ENCODE results near the gene MASP1.
A peak's percentile ranks its signal among the peaks of the same experiment; 100 is the strongest.
"Not testable (repeated sequence)": the region's sequence is repeated elsewhere in the genome, so short reads cannot be mapped to it uniquely, and the experiment has no call there.

Gene MASP1

DNA sequence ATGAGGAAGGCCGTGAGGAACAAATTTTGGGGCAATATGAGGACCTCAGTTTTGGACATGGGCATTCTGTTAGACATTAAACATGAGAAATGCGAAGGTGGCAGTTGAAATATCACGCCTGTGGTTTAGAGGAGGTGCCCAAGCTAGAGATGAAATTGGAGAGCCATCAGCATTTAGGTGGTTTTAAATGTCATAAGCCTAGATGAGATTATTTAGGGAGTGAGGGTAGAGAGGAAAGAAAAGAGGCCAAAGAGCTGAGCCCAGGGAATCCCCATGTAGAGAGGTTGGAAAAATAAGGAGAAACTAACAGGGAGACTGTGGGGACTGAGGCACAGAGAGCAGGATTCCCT lies 79.4 kb downstream of the MASP1 start:
- Histone ChIP-seq H3K4me1 (ENCODE audit: insufficient read depth, low read length) (peaks cover 49% of the 10 kb centered on the region), H3K9ac (ENCODE audit: low read length) (no peak overlapping the region), H3K9me3 (ENCODE audit: low read length) (no peaks in the 10 kb centered on the region), H3K27me3 (ENCODE audit: control insufficient read depth in 1 of 2, insufficient read depth in 2 of 2, low read length in 2 of 2) (no peaks in the 10 kb centered on the region), H3K36me3 (ENCODE audit: insufficient read depth, low read length) (no peaks in the 10 kb centered on the region), H3K27ac (ENCODE audit: low read depth, low read length) (peak overlapping the region; percentile 16), H3K4me3 (ENCODE audit: low read depth in 1 of 2, low read length in 2 of 2) (no peak overlapping the region)

DNA sequence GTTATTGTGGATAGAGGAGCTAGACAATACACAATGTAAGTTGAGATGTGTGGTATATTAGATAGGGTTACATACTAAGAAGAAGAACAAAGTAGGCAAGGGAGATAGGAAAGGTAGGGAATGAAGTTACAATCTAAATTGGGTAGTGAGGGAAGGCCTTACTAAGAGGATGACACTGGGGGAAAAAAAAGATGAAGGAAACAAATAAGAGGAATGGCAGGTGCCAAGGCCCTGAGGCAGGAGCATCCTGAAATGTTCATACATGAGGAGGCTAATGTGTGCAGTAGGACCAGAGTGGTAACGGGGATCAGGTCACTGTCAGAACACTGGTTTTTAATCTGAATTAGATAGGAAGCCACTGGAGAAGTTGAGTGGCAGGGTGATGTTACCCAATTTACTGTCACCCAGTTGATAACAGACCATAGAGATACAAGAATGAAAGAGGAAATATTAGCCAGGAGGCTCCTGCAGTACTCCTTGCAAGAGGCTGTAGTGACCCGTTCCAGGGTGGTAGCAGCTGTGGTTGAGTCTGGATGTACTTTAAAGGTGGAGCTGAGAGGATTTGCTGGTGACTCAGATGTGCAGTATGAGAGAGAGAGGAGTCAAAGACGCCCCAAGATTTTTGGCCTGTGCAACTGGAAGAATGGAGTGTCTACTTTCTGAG lies 79.9 kb downstream of the MASP1 start:
- H3K9me3 ChIP-seq (ENCODE audit: low read length): no peaks in the 10 kb centered on the region
- no peak overlapping the region for H3K9ac ChIP-seq (ENCODE audit: low read length)
- H3K4me1 ChIP-seq (ENCODE audit: insufficient read depth, low read length): peaks cover 53% of the 10 kb centered on the region
- H3K4me3 ChIP-seq (ENCODE audit: low read depth in 1 of 2, low read length in 2 of 2): no peak overlapping the region
- H3K36me3 ChIP-seq (ENCODE audit: insufficient read depth, low read length): no peaks in the 10 kb centered on the region
- peak overlapping the region; percentile 16 for H3K27ac ChIP-seq (ENCODE audit: low read depth, low read length)
- H3K27me3 ChIP-seq (ENCODE audit: control insufficient read depth in 1 of 2, insufficient read depth in 2 of 2, low read length in 2 of 2): no peaks in the 10 kb centered on the region

DNA sequence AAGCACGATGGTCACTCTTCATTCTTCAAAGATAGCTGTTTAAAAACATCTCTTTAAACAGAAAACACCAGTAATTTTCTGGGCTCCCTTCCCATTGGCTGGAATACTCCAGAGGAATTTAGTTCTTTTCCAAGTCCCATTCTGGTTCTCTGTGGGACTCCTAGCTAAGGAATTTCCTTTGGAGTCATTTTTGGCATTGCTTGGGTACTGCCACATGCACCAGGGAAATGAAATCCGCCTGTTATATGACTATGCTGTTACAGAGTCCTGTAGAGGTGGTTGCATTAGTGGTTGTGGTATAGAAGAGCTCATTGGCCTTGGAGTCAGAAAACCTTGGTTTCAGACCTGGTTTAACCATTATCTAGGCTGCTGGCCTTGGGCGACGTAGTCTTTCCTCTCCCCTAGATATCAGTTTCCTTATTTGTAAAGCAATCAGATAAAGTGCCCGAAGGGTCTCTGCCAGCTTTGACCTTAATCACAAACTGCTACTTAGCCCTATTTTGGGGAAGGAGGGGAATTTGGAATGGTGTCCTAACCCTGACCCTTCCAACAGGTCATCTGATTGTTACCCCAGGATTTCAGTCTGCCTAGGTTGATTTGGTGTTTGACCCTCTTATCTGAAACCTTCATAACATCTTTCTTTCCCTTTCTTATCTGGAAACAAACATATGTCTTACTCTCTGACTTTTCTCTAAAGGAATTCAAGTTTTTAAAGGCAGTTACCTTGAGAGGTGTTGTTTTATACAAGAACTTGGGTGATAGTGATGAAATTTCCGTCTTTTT lies 80.8 kb downstream of the MASP1 start:
- H3K36me3 ChIP-seq (ENCODE audit: insufficient read depth, low read length): no peaks in the 10 kb centered on the region
- peak overlapping the region; percentile 48 for H3K27ac ChIP-seq (ENCODE audit: low read depth, low read length)
- H3K9me3 ChIP-seq (ENCODE audit: low read length): no peaks in the 10 kb centered on the region
- H3K9ac ChIP-seq (ENCODE audit: low read length): no peak overlapping the region
- H3K4me1 ChIP-seq (ENCODE audit: insufficient read depth, low read length): peaks cover 59% of the 10 kb centered on the region
- H3K27me3 ChIP-seq (ENCODE audit: control insufficient read depth in 1 of 2, insufficient read depth in 2 of 2, low read length in 2 of 2): no peaks in the 10 kb centered on the region
- no peak overlapping the region for H3K4me3 ChIP-seq (ENCODE audit: low read depth in 1 of 2, low read length in 2 of 2)

DNA sequence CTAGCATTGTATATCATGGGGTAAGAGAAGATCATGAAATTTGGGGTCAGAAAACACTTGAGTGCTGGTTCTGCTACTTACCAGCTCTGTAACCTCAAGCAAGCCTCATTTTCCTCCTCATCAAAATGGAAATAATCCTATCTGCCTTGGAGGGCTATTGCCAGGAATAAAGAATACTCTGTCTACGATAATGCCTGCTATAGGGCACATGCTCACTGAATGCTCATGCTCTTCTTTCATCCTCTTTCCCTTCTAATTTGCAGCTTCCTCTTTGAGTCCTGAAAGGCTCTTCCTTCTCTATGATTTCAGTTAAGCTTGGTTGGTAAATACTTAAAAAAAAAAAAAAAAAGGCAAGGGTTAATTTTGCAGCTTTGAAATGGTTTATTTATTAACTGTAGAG lies 81.4 kb downstream of the MASP1 start:
- Histone ChIP-seq H3K27ac (ENCODE audit: low read depth, low read length) (peak overlapping the region; percentile 38), H3K9ac (ENCODE audit: low read length) (no peak overlapping the region), H3K9me3 (ENCODE audit: low read length) (no peaks in the 10 kb centered on the region)

DNA sequence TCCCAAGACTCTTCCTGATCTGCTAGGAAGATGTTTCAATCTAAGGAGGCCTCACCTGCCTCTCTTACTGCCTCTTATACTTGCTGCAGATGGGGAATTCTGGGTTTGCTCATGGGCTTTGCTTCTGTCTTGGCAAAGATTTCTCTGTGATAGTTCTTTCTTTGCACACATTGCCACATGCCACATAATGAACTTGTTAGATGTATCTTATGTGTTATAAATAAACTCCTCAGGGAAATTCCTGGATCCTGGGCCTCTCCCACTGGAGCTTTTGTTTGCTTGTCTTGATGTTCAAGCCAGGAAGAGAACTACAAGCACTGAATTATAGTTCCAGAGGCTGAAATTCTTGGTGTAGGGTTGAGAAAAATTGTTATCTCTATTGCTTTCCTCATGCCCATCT lies 82.0 kb downstream of the MASP1 start:
- Histone ChIP-seq H3K36me3 (ENCODE audit: insufficient read depth, low read length) (no peaks in the 10 kb centered on the region), H3K4me1 (ENCODE audit: insufficient read depth, low read length) (peaks cover 59% of the 10 kb centered on the region), H3K27me3 (ENCODE audit: control insufficient read depth in 1 of 2, insufficient read depth in 2 of 2, low read length in 2 of 2) (no peaks in the 10 kb centered on the region), H3K9ac (ENCODE audit: low read length) (no peak overlapping the region), H3K9me3 (ENCODE audit: low read length) (no peaks in the 10 kb centered on the region), H3K4me3 (ENCODE audit: low read depth in 1 of 2, low read length in 2 of 2) (no peak overlapping the region), H3K27ac (ENCODE audit: low read depth, low read length) (no peak overlapping the region)

More for the DNA sequence above, 81.4 kb downstream of the MASP1 start:
- Histone ChIP-seq H3K4me3 (ENCODE audit: low read depth in 1 of 2, low read length in 2 of 2) (no peak overlapping the region), H3K36me3 (ENCODE audit: insufficient read depth, low read length) (no peaks in the 10 kb centered on the region), H3K4me1 (ENCODE audit: insufficient read depth, low read length) (peaks cover 59% of the 10 kb centered on the region), H3K27me3 (ENCODE audit: control insufficient read depth in 1 of 2, insufficient read depth in 2 of 2, low read length in 2 of 2) (no peaks in the 10 kb centered on the region)

DNA sequence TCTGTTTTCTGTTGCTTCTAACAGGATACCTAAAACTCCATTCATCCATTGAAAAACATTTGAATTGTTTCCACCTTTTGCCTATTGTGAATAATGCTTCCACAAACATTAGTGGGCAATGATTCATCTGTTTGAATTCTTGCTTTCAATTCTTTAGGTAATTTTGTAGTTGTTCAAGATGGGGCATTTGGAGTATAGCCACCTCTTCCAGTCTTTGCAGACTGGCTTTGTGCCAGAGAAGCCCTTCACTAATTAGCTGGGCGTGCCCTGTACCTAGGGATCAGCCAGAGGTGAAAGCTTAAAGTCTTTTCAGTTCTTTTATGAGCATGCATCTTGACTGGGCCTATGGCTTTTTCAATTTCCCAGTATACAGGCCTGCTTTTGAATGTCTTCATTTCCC lies 83.4 kb downstream of the MASP1 start:
- H3K27ac ChIP-seq (ENCODE audit: low read depth, low read length): peak overlapping the region; percentile 57
- peaks cover 59% of the 10 kb centered on the region for H3K4me1 ChIP-seq (ENCODE audit: insufficient read depth, low read length)

DNA sequence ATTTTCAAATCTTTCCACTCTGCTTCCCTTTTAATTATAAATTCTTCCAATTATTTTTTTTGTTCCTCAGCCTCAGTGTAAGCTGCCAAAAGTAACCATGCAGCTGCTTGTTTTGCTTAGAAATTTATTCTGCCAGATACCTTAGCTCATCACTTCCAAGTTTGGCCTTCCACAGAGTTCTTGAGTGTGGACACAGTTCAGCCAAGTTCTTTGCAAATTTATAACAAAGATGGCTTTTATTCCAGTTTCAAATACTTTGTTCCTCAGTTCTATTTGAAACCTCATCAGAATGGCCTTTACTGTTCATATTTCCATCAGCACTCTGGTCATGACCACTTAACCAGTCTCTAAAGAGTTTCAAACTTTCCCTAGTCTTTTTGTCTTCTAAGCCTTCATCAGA lies 83.9 kb downstream of the MASP1 start:
- Histone ChIP-seq H3K9me3 (ENCODE audit: low read length) (no peaks in the 10 kb centered on the region), H3K27me3 (ENCODE audit: control insufficient read depth in 1 of 2, insufficient read depth in 2 of 2, low read length in 2 of 2) (no peaks in the 10 kb centered on the region), H3K36me3 (ENCODE audit: insufficient read depth, low read length) (no peaks in the 10 kb centered on the region), H3K4me3 (ENCODE audit: low read depth in 1 of 2, low read length in 2 of 2) (no peak overlapping the region), H3K9ac (ENCODE audit: low read length) (no peak overlapping the region), H3K27ac (ENCODE audit: low read depth, low read length) (peak overlapping the region; percentile 7), H3K4me1 (ENCODE audit: insufficient read depth, low read length) (peaks cover 58% of the 10 kb centered on the region)

More for the DNA sequence above, 83.4 kb downstream of the MASP1 start:
- no peak overlapping the region for H3K4me3 ChIP-seq (ENCODE audit: low read depth in 1 of 2, low read length in 2 of 2)
- H3K27me3 ChIP-seq (ENCODE audit: control insufficient read depth in 1 of 2, insufficient read depth in 2 of 2, low read length in 2 of 2): no peaks in the 10 kb centered on the region
- H3K36me3 ChIP-seq (ENCODE audit: insufficient read depth, low read length): no peaks in the 10 kb centered on the region
- H3K9me3 ChIP-seq (ENCODE audit: low read length): no peaks in the 10 kb centered on the region
- H3K9ac ChIP-seq (ENCODE audit: low read length): no peak overlapping the region

DNA sequence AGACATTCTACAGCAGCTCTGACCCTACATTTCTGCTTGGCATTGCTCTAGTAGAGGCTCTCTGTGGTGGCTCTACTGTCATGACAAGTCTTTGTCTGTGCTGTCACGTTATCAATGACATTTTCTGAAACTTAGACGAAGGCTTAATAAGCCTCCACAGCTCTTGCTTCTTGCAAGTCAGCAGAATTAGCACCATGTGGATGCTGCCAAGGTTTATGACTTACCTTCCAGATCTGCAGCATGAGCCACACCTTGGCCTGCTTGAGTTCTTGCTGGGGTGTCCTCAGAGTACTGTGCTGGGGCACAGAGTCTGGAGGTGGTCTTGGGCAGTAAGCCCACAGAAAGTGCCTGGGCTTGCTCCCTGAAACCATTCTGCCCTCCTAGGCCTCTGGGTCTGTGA lies 84.5 kb downstream of the MASP1 start:
- peak overlapping the region; percentile 7 for H3K27ac ChIP-seq (ENCODE audit: low read depth, low read length)
- no peak overlapping the region for H3K9ac ChIP-seq (ENCODE audit: low read length)
- no peaks in the 10 kb centered on the region for H3K27me3 ChIP-seq (ENCODE audit: control insufficient read depth in 1 of 2, insufficient read depth in 2 of 2, low read length in 2 of 2)
- peak overlapping the region in 1 of 2 donors; percentile 14 for H3K4me3 ChIP-seq (ENCODE audit: low read depth in 1 of 2, low read length in 2 of 2)
- no peaks in the 10 kb centered on the region for H3K9me3 ChIP-seq (ENCODE audit: low read length)
- H3K36me3 ChIP-seq (ENCODE audit: insufficient read depth, low read length): no peaks in the 10 kb centered on the region
- H3K4me1 ChIP-seq (ENCODE audit: insufficient read depth, low read length): peaks cover 53% of the 10 kb centered on the region

DNA sequence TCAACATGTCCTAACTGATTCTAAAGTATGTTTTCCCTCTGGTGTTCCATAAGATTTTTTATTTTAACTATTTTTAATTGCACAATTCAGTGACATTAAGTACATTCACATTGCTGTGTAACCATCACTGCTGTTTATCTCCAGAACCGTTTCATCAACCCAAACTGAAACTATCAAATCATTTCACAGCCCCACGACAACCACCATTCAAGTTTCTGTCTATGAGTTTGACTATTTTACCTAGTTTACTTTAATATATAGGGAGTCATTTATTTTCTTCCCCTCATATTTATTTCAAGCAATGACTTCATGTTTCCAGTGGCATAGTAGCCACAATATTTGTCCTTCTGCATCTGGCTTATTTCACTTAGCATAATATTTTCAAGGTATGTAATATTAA lies 85.9 kb downstream of the MASP1 start:
- no peaks in the 10 kb centered on the region for H3K27me3 ChIP-seq (ENCODE audit: control insufficient read depth in 1 of 2, insufficient read depth in 2 of 2, low read length in 2 of 2)
- H3K9me3 ChIP-seq (ENCODE audit: low read length): no peaks in the 10 kb centered on the region
- no peaks in the 10 kb centered on the region for H3K36me3 ChIP-seq (ENCODE audit: insufficient read depth, low read length)
- no peak overlapping the region for H3K9ac ChIP-seq (ENCODE audit: low read length)
- H3K27ac ChIP-seq (ENCODE audit: low read depth, low read length): no peak overlapping the region
- H3K4me1 ChIP-seq (ENCODE audit: insufficient read depth, low read length): peaks cover 45% of the 10 kb centered on the region
- H3K4me3 ChIP-seq (ENCODE audit: low read depth in 1 of 2, low read length in 2 of 2): no peak overlapping the region

DNA sequence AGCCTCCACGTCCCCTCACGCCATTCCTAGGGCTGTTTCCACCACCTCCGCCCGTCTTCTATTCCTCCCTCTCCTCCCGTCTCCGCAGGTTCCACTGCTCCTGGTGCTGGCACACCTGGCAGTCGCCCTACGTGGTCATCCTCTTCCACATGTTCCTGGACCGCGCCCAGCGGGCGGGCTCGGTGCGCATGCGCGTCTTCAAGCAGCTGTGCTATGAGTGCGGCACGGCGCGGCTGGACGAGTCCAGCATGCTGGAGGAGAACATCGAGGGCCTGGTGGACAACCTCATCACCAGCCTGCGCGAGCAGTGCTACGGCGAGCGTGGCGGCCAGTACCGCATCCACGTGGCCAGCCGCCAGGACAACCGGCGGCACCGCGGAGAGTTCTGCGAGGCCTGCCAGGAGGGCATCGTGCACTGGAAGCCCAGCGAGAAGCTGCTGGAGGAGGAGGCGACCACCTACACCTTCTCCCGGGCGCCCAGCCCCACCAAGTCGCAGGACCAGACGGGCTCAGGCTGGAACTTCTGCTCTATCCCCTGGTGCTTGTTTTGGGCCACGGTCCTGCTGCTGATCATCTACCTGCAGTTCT lies 92.0 kb downstream of the MASP1 start:
- H3K27ac ChIP-seq (ENCODE audit: low read depth, low read length); H3K27me3 ChIP-seq (ENCODE audit: control insufficient read depth in 1 of 2, insufficient read depth in 2 of 2, low read length in 2 of 2); H3K4me1 ChIP-seq (ENCODE audit: insufficient read depth, low read length); H3K36me3 ChIP-seq (ENCODE audit: insufficient read depth, low read length); H3K9me3 ChIP-seq (ENCODE audit: low read length); H3K4me3 ChIP-seq (ENCODE audit: low read depth in 1 of 2, low read length in 2 of 2); H3K9ac ChIP-seq (ENCODE audit: low read length): not testable (repeated sequence)

DNA sequence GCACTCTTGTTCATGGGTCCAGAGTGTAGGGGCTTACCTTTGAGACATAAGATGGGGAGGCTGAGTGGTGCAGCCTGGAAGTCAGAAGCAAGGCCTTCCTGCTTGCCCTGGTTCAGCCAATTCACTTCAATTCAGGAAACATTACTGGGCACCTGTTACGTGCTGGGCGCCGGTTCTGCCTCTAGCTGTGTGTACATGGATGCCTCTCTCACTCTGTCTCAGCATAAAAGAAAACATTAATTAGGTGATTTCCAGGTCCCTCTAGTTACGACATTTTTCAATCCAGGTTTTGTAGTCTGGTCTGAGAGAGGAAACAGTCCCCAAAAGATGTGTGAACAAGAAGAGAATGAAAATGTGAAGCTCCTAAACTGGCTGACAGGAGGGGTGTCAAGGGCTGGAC lies 93.0 kb downstream of the MASP1 start:
- Histone ChIP-seq H3K4me1 (ENCODE audit: insufficient read depth, low read length) (no peaks in the 10 kb centered on the region), H3K9me3 (ENCODE audit: low read length) (no peaks in the 10 kb centered on the region), H3K27ac (ENCODE audit: low read depth, low read length) (no peak overlapping the region), H3K27me3 (ENCODE audit: control insufficient read depth in 1 of 2, insufficient read depth in 2 of 2, low read length in 2 of 2) (no peaks in the 10 kb centered on the region), H3K9ac (ENCODE audit: low read length) (no peak overlapping the region), H3K36me3 (ENCODE audit: insufficient read depth, low read length) (no peaks in the 10 kb centered on the region), H3K4me3 (ENCODE audit: low read depth in 1 of 2, low read length in 2 of 2) (no peak overlapping the region)

DNA sequence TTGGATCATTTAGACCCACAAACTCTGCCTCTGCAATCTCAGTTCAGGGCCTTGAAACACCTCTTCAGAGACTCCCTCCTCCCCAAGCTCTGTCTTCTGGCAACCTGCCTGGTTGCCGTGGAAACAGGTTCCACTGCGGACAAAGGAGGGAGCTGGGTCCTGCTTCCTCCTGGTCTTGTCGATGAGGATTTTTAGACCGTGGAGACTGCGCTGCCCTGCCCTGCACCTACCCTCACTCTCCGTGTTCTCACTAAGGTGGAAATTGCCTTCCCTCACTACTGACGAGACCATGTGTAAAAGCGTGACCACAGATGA lies 94.2 kb downstream of the MASP1 start, which contains the start of gene RTP1:
Gene RTP1, plus strand, starts transcription at position 152 of the 315 bp plus-strand sequence. Its CDS starts 30 bp downstream, at position 182.
- H3K9ac ChIP-seq (ENCODE audit: low read length): no peak within 1 kb of the TSS
- no peaks in the 10 kb centered on the region for H3K27me3 ChIP-seq (ENCODE audit: control insufficient read depth in 1 of 2, insufficient read depth in 2 of 2, low read length in 2 of 2)
- H3K4me3 ChIP-seq (ENCODE audit: low read depth in 1 of 2, low read length in 2 of 2): no peak within 1 kb of the TSS
- H3K27ac ChIP-seq (ENCODE audit: low read depth, low read length): no peak within 1 kb of the TSS
- no peaks in the 10 kb centered on the region for H3K9me3 ChIP-seq (ENCODE audit: low read length)
- no peaks in the 10 kb centered on the region for H3K36me3 ChIP-seq (ENCODE audit: insufficient read depth, low read length)
- peaks cover 5% of the 10 kb centered on the region for H3K4me1 ChIP-seq (ENCODE audit: insufficient read depth, low read length)

All from muscle layer of colon (tissue), 2 donors.